ENCODE data around the gene LIPC.

- TF ChIP-seq GATA2 (IDR thresholded peaks at IDR 0.05; ENCODE audit: low read depth, low read length) (no peak), GATA3 (IDR thresholded peaks at IDR 0.05; ENCODE audit: low read depth, low read length) (no peak)
These were observed 51.6 kb downstream of the LIPC start for GRCh38 chr15:58483376-58483775.
